Measurements from ENCODE around the gene TMEM176B. TPM values are rescaled to one million over a fixed set of nuclear protein-coding genes. Genes with fewer than 3 reads are reported as not detected.

TMEM176B gene
- total RNA-seq, 3 donors from 2014 or later: 210 to 401 (median 338) TPM

- TF ChIP-seq CTCF (IDR thresholded peaks at IDR 0.05): no peak
- Histone ChIP-seq H3K9me3 (peaks cover 13% of the 10 kb centered on the region), H3K4me3 (no peak overlapping the region), H3K4me1 (ENCODE audit: low read depth) (peaks cover 14% of the 10 kb centered on the region), H3K36me3 (ENCODE audit: low read depth) (no peaks in the 10 kb centered on the region)
- DNase-seq (no peak), ATAC-seq (no peak)
- intact Hi-C loops (cut with DNase I, micrococcal nuclease): no loop called here
Observed at GRCh38 chr7:150806454-150806853, 6.3 kb upstream of the TMEM176B start.

GRCh38 chr7:150805864-150806263 lies 5.7 kb upstream of the TMEM176B start:
- H3K36me3 ChIP-seq (ENCODE audit: low read depth): no peaks in the 10 kb centered on the region
- peaks cover 15% of the 10 kb centered on the region for H3K4me1 ChIP-seq (ENCODE audit: low read depth)
- intact Hi-C loops (cut with DNase I, micrococcal nuclease): no loop called here
- no peak overlapping the region for H3K4me3 ChIP-seq
- no peak for TF ChIP-seq CTCF (IDR thresholded peaks at IDR 0.05)
- no peak for DNase-seq
- ATAC-seq: no peak
- H3K9me3 ChIP-seq: peaks cover 13% of the 10 kb centered on the region

- Histone ChIP-seq H3K36me3 (ENCODE audit: low read depth) (no peaks in the 10 kb centered on the region), H3K9me3 (peaks cover 9% of the 10 kb centered on the region), H3K4me3 (no peak overlapping the region), H3K4me1 (ENCODE audit: low read depth) (peaks cover 15% of the 10 kb centered on the region)
- DNase-seq (no peak), ATAC-seq (no peak)
- TF ChIP-seq CTCF (IDR thresholded peaks at IDR 0.05): no peak
- intact Hi-C loops (cut with DNase I, micrococcal nuclease): no loop called here
Observed at GRCh38 chr7:150804802-150805201, 4.6 kb upstream of the TMEM176B start.

- H3K4me3 ChIP-seq: no peak overlapping the region
- ATAC-seq: peak; percentile 16
- no peaks in the 10 kb centered on the region for H3K36me3 ChIP-seq (ENCODE audit: low read depth)
- intact Hi-C loops (cut with DNase I, micrococcal nuclease): no loop called here
- no peak for TF ChIP-seq CTCF (IDR thresholded peaks at IDR 0.05)
- H3K4me1 ChIP-seq (ENCODE audit: low read depth): peaks cover 15% of the 10 kb centered on the region
- H3K9me3 ChIP-seq: peaks cover 9% of the 10 kb centered on the region
- peak in 2 of 3 donors; percentile 51 to 70 for DNase-seq
Observed at GRCh38 chr7:150803161-150803860, 3.1 kb upstream of the TMEM176B start.

- intact Hi-C loops (cut with DNase I, micrococcal nuclease): no loop called here
- Histone ChIP-seq H3K9me3 (peaks cover 9% of the 10 kb centered on the region), H3K4me3 (no peak overlapping the region), H3K36me3 (ENCODE audit: low read depth) (no peaks in the 10 kb centered on the region), H3K4me1 (ENCODE audit: low read depth) (peaks cover 21% of the 10 kb centered on the region)
- DNase-seq (peak in 2 of 3 donors; percentile 51 to 58), ATAC-seq (peak; percentile 4)
- TF ChIP-seq CTCF (IDR thresholded peaks at IDR 0.05): no peak
Observed at GRCh38 chr7:150801946-150802771, 2.0 kb upstream of the TMEM176B start.

Data from mucosa of descending colon (tissue), 3 donors.